ENCODE results near the gene DLG1.

GRCh38 chr3:197343111-197343510 is 44.7 kb upstream of the DLG1 start:
- no peak for TF ChIP-seq CTCF (IDR thresholded peaks at IDR 0.05; ENCODE audit: low read length)
- no peak for TF ChIP-seq EZH2 (optimal IDR thresholded peaks at IDR 0.05; ENCODE audit: low read depth, low read length)

Data from MM.1S (cell line).